A549 (cell line): Measurements from ENCODE around the gene CCDC182. TPM values are rescaled to one million over a fixed set of nuclear protein-coding genes. Genes with fewer than 3 reads are reported as not detected.

Experiments
- ATAC-seq, 2 experiments: fragments of 200-7000 bp in 1 of 2; fragments of >200 bp in 1 of 2; cut with Nextera tagmentation in 1 of 2; cut with Tn5 transposase in 1 of 2; 3 replicates each; pipeline versions ENCODE4 v1.8.0 to v1.9.1; 2018 to 2020; ENCODE audit warnings: mild to moderate bottlenecking in 1 of 2, moderate library complexity in 1 of 2
- CTCF ChIA-PET: fragments of 300-600 bp; sonication (Branson Sonifier 250); formaldehyde crosslinking; extraction: SDS; loops from one replicate; lab custom pipeline; 2021; ENCODE audit warnings: antibody characterized with exemption, inconsistent platforms; lab: Yijun Ruan, JAX
- POLR2A ChIA-PET: fragments of 350-600 bp; formaldehyde crosslinking; extraction: SDS; loops from one replicate; lab custom pipeline; 2021; ENCODE audit warnings: antibody characterized with exemption, inconsistent platforms; lab: Yijun Ruan, JAX
- DNase-seq, 2 experiments: peaks; one replicate each; pipeline versions ENCODE4 v3.0.0 to v3.0.0-alpha.2; 2011 to 2016; ENCODE audit warnings: low read depth in 1 of 2, low spot score in 1 of 2
- FAIRE-seq: peaks from 2 replicates; lab custom pipeline; 2011; peaks lifted over from hg19 to GRCh38; lab: Jason Lieb, UNC
- H3K27ac ChIP-seq, 2 experiments: fragments of >200 bp; sonication (Bioruptor Twin); formaldehyde crosslinking; 3 replicates each; pipeline ENCODE4 v1.5.1; 2016 to 2017
- H3K4me1 ChIP-seq: fragments of >200 bp; sonication (Bioruptor Twin); formaldehyde crosslinking; 3 replicates; pipeline ENCODE4 v1.6.1; 2016
- H3K4me2 ChIP-seq: fragments of >200 bp; sonication (Bioruptor Twin); formaldehyde crosslinking; 3 replicates; pipeline ENCODE4 v1.6.1; 2016
- H3K4me3 ChIP-seq: fragments of >200 bp; sonication (Bioruptor Twin); formaldehyde crosslinking; 3 replicates; pipeline ENCODE4 v1.5.1; 2016
- H3K9me3 ChIP-seq: fragments of >200 bp; sonication (Bioruptor Twin); formaldehyde crosslinking; 3 replicates; pipeline ENCODE4 v1.6.1; 2016
- CBX2 ChIP-seq: fragments of 200-600 bp; sonication (generic); IDR thresholded peaks from 2 replicates; pipeline ENCODE4 v1.6.1; 2016; ENCODE audit warnings: low read depth, mild to moderate bottlenecking, borderline replicate concordance
- CEBPB ChIP-seq, 2 experiments: fragments of >200 bp in 1 of 2; sonication (Bioruptor Twin) in 1 of 2; formaldehyde crosslinking in 1 of 2; IDR thresholded peaks; 2 replicates each; pipeline ENCODE4 v1.6.1; 2012 to 2016
- CHD4 ChIP-seq: fragments of 200-600 bp; sonication (generic); IDR thresholded peaks from 2 replicates; pipeline ENCODE4 v1.6.1; 2016; ENCODE audit warnings: antibody characterized with exemption, mild to moderate bottlenecking, borderline replicate concordance
- FOSB ChIP-seq: fragments of 250-450 bp; sonication (Bioruptor Pico); IDR thresholded peaks from 2 replicates; pipeline ENCODE4 v1.5.0; 2020; ENCODE audit warnings: mild to moderate bottlenecking, moderate library complexity
- FOXS1 ChIP-seq: fragments of 250-450 bp; sonication (Bioruptor Pico); IDR thresholded peaks from 2 replicates; pipeline ENCODE4 v1.5.0; 2020; ENCODE audit warnings: mild to moderate bottlenecking, moderate library complexity
- HEYL ChIP-seq: fragments of 250-450 bp; sonication (Bioruptor Pico); IDR thresholded peaks from 2 replicates; pipeline ENCODE4 v1.8.0; 2021; ENCODE audit warnings: mild to moderate bottlenecking, moderate library complexity
- HOXB5 ChIP-seq: fragments of 250-450 bp; sonication (Bioruptor Pico); IDR thresholded peaks from 2 replicates; pipeline ENCODE4 v1.5.0; 2020; ENCODE audit warnings: mild to moderate bottlenecking, moderate library complexity
- JUN ChIP-seq, 2 experiments: fragments of >200 bp; sonication (Bioruptor Twin); formaldehyde crosslinking; IDR thresholded peaks; 2 replicates in 1 of 2; 3 replicates in 1 of 2; pipeline ENCODE4 v1.6.1; 2016 to 2017
- KDM5A ChIP-seq: fragments of 200-600 bp; sonication (generic); IDR thresholded peaks from 2 replicates; pipeline ENCODE4 v1.6.1; 2016; ENCODE audit warnings: antibody characterized with exemption, mild to moderate bottlenecking
- RAD21 ChIP-seq, 2 experiments: fragments of >200 bp in 1 of 2; sonication (Bioruptor Twin) in 1 of 2; formaldehyde crosslinking in 1 of 2; IDR thresholded peaks in 1 of 2; conservative IDR thresholded peaks in 1 of 2; 2 replicates in 1 of 2; 3 replicates in 1 of 2; pipeline ENCODE4 v1.6.1; 2012 to 2018; ENCODE audit warnings: inconsistent platforms in 1 of 2
- RCOR1 ChIP-seq: fragments of 150-350 bp; IDR thresholded peaks from 2 replicates; pipeline ENCODE4 v1.6.1; 2014; ENCODE audit warnings: antibody characterized with exemption, low read length, low read depth
- REST ChIP-seq: fragments of 200-600 bp; sonication (generic); IDR thresholded peaks from 2 replicates; pipeline ENCODE4 v1.6.1; 2016; ENCODE audit warnings: antibody characterized with exemption, mild to moderate bottlenecking, moderate library complexity
- TP53 ChIP-seq: fragments of 250-450 bp; sonication (Bioruptor Pico); IDR thresholded peaks from 2 replicates; pipeline ENCODE4 v1.5.0; 2021; ENCODE audit warnings: mild to moderate bottlenecking, moderate library complexity
- whole genome bisulfite sequencing: methylation state at CpG from one replicate; pipeline ENCODE4 v1.1.6; 2017; ENCODE audit errors: missing lambda C conversion rate; 5-methylcytosine and 5-hydroxymethylcytosine counted together
- polyA plus RNA-seq, 4 experiments: library from polyadenylated mRNA; depleted of rRNA in 3 of 4; stranded (reverse); fragments of >200 nt; fragmentation: RNase III in 1 of 4; extraction: RNeasy Plus Mini Kit Qiagen cat#74134 plus additional on column Dnase treatment in 1 of 4; gene quantifications; 2 replicates in 3 of 4; 3 replicates in 1 of 4; pipeline ENCODE4 v1.2.3, GENCODE V29; 2011 to 2017
- TF ChIP-seq, protein P1 (sequence below): fragments of >200 bp; sonication (Bioruptor Twin); formaldehyde crosslinking; IDR thresholded peaks from 3 replicates; pipeline ENCODE4 v1.5.1; 2016
- TF ChIP-seq, protein P2 (sequence below): fragments of 150-350 bp; IDR thresholded peaks from 2 replicates; pipeline ENCODE4 v1.6.1; 2014; ENCODE audit warnings: low read depth, mild to moderate bottlenecking, low read length
- TF ChIP-seq, protein P3 (sequence below): fragments of 450-650 bp; IDR thresholded peaks from 2 replicates; pipeline ENCODE4 v1.6.1; 2014; ENCODE audit warnings: antibody characterized with exemption

Gene CCDC182
- polyA plus RNA-seq, 2 of the 4 experiments (the other 2 are of a cell fraction), result not detected

- TF ChIP-seq, protein P1, sequence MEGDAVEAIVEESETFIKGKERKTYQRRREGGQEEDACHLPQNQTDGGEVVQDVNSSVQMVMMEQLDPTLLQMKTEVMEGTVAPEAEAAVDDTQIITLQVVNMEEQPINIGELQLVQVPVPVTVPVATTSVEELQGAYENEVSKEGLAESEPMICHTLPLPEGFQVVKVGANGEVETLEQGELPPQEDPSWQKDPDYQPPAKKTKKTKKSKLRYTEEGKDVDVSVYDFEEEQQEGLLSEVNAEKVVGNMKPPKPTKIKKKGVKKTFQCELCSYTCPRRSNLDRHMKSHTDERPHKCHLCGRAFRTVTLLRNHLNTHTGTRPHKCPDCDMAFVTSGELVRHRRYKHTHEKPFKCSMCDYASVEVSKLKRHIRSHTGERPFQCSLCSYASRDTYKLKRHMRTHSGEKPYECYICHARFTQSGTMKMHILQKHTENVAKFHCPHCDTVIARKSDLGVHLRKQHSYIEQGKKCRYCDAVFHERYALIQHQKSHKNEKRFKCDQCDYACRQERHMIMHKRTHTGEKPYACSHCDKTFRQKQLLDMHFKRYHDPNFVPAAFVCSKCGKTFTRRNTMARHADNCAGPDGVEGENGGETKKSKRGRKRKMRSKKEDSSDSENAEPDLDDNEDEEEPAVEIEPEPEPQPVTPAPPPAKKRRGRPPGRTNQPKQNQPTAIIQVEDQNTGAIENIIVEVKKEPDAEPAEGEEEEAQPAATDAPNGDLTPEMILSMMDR, result no peak
- TF ChIP-seq, protein P2, sequence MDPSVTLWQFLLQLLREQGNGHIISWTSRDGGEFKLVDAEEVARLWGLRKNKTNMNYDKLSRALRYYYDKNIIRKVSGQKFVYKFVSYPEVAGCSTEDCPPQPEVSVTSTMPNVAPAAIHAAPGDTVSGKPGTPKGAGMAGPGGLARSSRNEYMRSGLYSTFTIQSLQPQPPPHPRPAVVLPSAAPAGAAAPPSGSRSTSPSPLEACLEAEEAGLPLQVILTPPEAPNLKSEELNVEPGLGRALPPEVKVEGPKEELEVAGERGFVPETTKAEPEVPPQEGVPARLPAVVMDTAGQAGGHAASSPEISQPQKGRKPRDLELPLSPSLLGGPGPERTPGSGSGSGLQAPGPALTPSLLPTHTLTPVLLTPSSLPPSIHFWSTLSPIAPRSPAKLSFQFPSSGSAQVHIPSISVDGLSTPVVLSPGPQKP, result no peak
- TF ChIP-seq TP53 (CRISPR knock-in tag) (no peak), JUN (IDR thresholded peaks at IDR 0.05) (no peak), FOXS1 (no peak), RAD21 (conservative IDR thresholded peaks at IDR 0.05 in 1 of 2, IDR thresholded peaks at IDR 0.05 in 1 of 2) (no peak), HEYL (CRISPR knock-in tag) (no peak), CHD4 (no peak), RCOR1 (no peak), KDM5A (no peak), CBX2 (no peak), REST (no peak), HOXB5 (CRISPR knock-in tag) (no peak), CEBPB (IDR thresholded peaks at IDR 0.05) (no peak)
- TF ChIP-seq, protein P3, sequence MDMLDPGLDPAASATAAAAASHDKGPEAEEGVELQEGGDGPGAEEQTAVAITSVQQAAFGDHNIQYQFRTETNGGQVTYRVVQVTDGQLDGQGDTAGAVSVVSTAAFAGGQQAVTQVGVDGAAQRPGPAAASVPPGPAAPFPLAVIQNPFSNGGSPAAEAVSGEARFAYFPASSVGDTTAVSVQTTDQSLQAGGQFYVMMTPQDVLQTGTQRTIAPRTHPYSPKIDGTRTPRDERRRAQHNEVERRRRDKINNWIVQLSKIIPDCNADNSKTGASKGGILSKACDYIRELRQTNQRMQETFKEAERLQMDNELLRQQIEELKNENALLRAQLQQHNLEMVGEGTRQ, result no peak
- TF ChIP-seq, all 56 proteins: peak for 0
- ATAC-seq (no peak), DNase-seq (no peak), FAIRE-seq (no peak)
- Histone ChIP-seq H3K4me1 (0 out of 3 replicates have a peak, but pooled peaks cover 5% of the 10 kb centered on the region), H3K27ac (no peak overlapping the region), H3K9me3 (no peaks in the 10 kb centered on the region), H3K4me3 (no peak overlapping the region), H3K4me2 (no peak overlapping the region)
- 72% methylated on average over 6 of the region's 6 CpGs for WGBS
- CTCF ChIA-PET, result interaction anchor here (0.6 to 1.7 kb wide), 5 partner anchors 10 to 1054 kb away, joined by 3 to 6 read pairs (median 3); no protein-coding TSS in a partner anchor
- POLR2A ChIA-PET, result no interaction called here
These were observed 33.2 kb upstream of the CCDC182 start for GRCh38 chr17:57778306-57778705.

DNA sequence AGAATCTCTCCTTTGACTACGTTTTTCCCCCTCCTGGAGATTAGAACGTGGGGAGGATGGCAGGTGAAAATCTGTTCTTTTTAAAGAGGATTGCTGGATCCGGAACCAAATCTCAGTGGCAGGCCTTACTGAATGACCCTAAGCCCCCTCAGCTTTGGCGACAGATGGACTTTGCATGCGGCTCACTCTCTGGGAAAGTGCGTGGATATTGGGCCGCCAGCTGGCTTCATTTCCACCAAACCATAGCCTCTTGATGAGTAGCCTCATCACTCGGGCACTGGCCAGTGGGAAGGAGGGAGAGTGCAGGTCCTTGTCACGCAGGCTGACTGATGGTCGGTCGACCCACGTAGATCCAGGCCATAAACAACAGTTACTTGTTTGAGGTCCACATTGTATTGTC, 31.3 kb upstream of the CCDC182 start:
- no peak for FAIRE-seq
- POLR2A ChIA-PET, result no interaction called here
- no peak for TF ChIP-seq FOSB (CRISPR knock-in tag)
- TF ChIP-seq, all 56 proteins: peak for 0
- DNase-seq (no peak), ATAC-seq (no peak)
- H3K27ac ChIP-seq, result no peak overlapping the region
- no peaks in the 10 kb centered on the region for H3K9me3 ChIP-seq
- 0 out of 3 replicates have a peak, but pooled peaks cover 4% of the 10 kb centered on the region for H3K4me1 ChIP-seq
- H3K4me2 ChIP-seq, result no peak overlapping the region
- CTCF ChIA-PET, result interaction anchor here (1.0 to 4.7 kb wide), 4 partner anchors 7 to 533 kb away, joined by 3 to 55 read pairs (median 4); no protein-coding TSS in a partner anchor
- 72% methylated on average over 12 of the region's 12 CpGs for WGBS
- H3K4me3 ChIP-seq, result no peak overlapping the region
